Lower leg skin (tissue), 3 donors: ENCODE data around the gene CSTB.

ENCODE experiments used
- CTCF ChIP-seq, 3 donors: fragments of 450-650 bp; IDR thresholded peaks; one replicate each; pipeline ENCODE4 v1.5.1; 2016; ENCODE audit warnings: antibody characterized with exemption in 3 of 3, mild to moderate bottlenecking in 3 of 3, moderate library complexity in 2 of 3
- POLR2A ChIP-seq, 2 donors: fragments of 450-650 bp; IDR thresholded peaks; one replicate each; pipeline ENCODE4 v1.6.1; 2016 to 2017; ENCODE audit warnings: antibody characterized with exemption in 2 of 2, mild to moderate bottlenecking in 1 of 2, moderate library complexity in 1 of 2

GRCh38 chr21:43754948-43755781 is 20.9 kb downstream of the CSTB start:
- TF ChIP-seq POLR2A (IDR thresholded peaks at IDR 0.05) (no peak), CTCF (IDR thresholded peaks at IDR 0.05) (no peak)
